Thyroid gland (tissue), 4 donors: ENCODE data around the gene RPL41.

ENCODE experiments used
- CTCF ChIP-seq, 6 experiments: fragments of 200-600 bp in 3 of 6; fragments of 450-650 bp in 3 of 6; sonication (generic) in 3 of 6; IDR thresholded peaks; one replicate each; pipeline ENCODE4 v1.5.1; 2016 to 2019; ENCODE audit warnings: antibody characterized with exemption in 6 of 6, mild to moderate bottlenecking in 2 of 6, inconsistent platforms in 1 of 6, moderate library complexity in 1 of 6
- POLR2A ChIP-seq, 2 donors: fragments of 450-650 bp; IDR thresholded peaks; one replicate each; pipeline ENCODE4 v1.6.1; 2017; ENCODE audit warnings: antibody characterized with exemption in 2 of 2, mild to moderate bottlenecking in 2 of 2, moderate library complexity in 1 of 2

GRCh38 chr12:56164345-56164729 is 47.9 kb downstream of the RPL41 start:
- no peak for TF ChIP-seq POLR2A (IDR thresholded peaks at IDR 0.05)
- TF ChIP-seq CTCF (IDR thresholded peaks at IDR 0.05) = no peak
